GM19035 (cell line): ENCODE measurements around the gene MOSMO.

Experiments
- ATAC-seq: cut with Tn5 transposase; IDR thresholded peaks from one replicate; pipeline ENCODE4 v1.9.1; 2021; ENCODE audit not compliant: unreplicated experiment

MOSMO gene

DNA sequence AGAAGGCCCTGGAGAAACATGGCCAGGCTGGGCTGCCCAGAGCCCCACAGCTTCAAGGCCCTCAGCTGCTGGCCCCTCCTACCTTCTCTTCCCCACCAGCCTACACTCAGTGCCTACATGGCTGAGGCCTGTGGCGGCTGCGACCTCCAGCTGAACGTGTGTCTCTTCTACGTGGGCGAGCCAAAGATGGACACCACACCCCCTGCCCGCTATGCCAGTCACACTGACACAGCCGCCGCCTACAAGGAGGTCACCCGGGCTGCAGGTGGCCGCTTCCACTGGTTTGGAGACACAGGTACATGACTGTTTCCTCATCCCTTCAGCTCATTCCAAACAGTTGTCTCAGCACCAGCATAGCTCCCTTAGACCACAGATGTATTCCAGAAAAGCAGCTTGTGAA is 124.9 kb downstream of the MOSMO start:
- no peak for ATAC-seq
